DOHH2 (cell line): ENCODE data around the gene ANKLE2.

Source experiments
- H3F3A ChIP-seq: fragments of 200-600 bp; sonication (generic), shearing (Covaris generic); 2 replicates; pipeline ENCODE4 v1.6.0; 2016; ENCODE audit warnings: antibody characterized with exemption, mild to moderate bottlenecking; ENCODE audit not compliant: control insufficient read depth, insufficient read depth
- H3K27ac ChIP-seq: fragments of 200-600 bp; sonication (generic); 2 replicates; pipeline ENCODE4 v1.5.1; 2014; ENCODE audit warnings: low read depth, mild to moderate bottlenecking, low read length, moderate library complexity
- H3K27me3 ChIP-seq: fragments of 200-600 bp; sonication (generic); 2 replicates; pipeline ENCODE4 v1.6.1; 2014; ENCODE audit warnings: mild to moderate bottlenecking, low read length, mixed read lengths; ENCODE audit not compliant: control insufficient read depth
- H3K36me3 ChIP-seq: fragments of 200-600 bp; sonication (generic); 2 replicates; pipeline ENCODE4 v1.6.1; 2014; ENCODE audit warnings: mild to moderate bottlenecking, low read length, moderate library complexity, mixed read lengths; ENCODE audit not compliant: control insufficient read depth
- H3K4me1 ChIP-seq: fragments of 200-600 bp; sonication (generic); 2 replicates; pipeline ENCODE4 v1.6.1; 2014; ENCODE audit warnings: mild to moderate bottlenecking, low read length, mixed read lengths; ENCODE audit not compliant: control insufficient read depth
- H3K4me2 ChIP-seq: fragments of 200-600 bp; sonication (generic); 2 replicates; pipeline ENCODE4 v1.6.0; 2014; ENCODE audit warnings: mild to moderate bottlenecking, low read length, moderate library complexity
- H3K4me3 ChIP-seq: fragments of 200-600 bp; sonication (generic); 2 replicates; pipeline ENCODE4 v1.5.1; 2014; ENCODE audit warnings: mild to moderate bottlenecking, low read length, mixed read lengths
- H3K79me2 ChIP-seq: fragments of 200-600 bp; sonication (generic); 2 replicates; pipeline ENCODE4 v1.6.1; 2014; ENCODE audit warnings: mild to moderate bottlenecking, low read length, mixed read lengths; ENCODE audit not compliant: control insufficient read depth
- H3K9me2 ChIP-seq: fragments of 200-600 bp; sonication (generic); replicated peaks from 2 replicates; pipeline ENCODE4 v1.6.1; 2014; ENCODE audit warnings: mild to moderate bottlenecking, low read length, mixed read lengths; ENCODE audit not compliant: control insufficient read depth
- H3K9me3 ChIP-seq: fragments of 200-600 bp; sonication (generic); 2 replicates; pipeline ENCODE4 v1.6.1; 2014; ENCODE audit warnings: antibody characterized with exemption, low read length, mixed read lengths; ENCODE audit not compliant: control insufficient read depth, insufficient read depth
- H4K20me1 ChIP-seq: fragments of 200-600 bp; sonication (generic); 2 replicates; pipeline ENCODE4 v1.6.0; 2014; ENCODE audit warnings: low read depth, mild to moderate bottlenecking, antibody characterized with exemption, low read length, moderate library complexity; ENCODE audit not compliant: control insufficient read depth, insufficient read depth
- CTCF ChIP-seq: fragments of 200-600 bp; sonication (generic); IDR thresholded peaks from one replicate; pipeline ENCODE4 v1.5.1; 2014; ENCODE audit warnings: antibody characterized with exemption, mild to moderate bottlenecking, low read depth, low read length; ENCODE audit not compliant: poor library complexity, severe bottlenecking
- EZH2phosphoT487 ChIP-seq: fragments of 200-600 bp; sonication (generic); IDR thresholded peaks from 2 replicates; pipeline ENCODE4 v1.6.1; 2017; ENCODE audit warnings: borderline replicate concordance, mild to moderate bottlenecking, antibody characterized with exemption, low read length, moderate library complexity, mixed read lengths

ANKLE2 gene

GRCh38 chr12:132787877-132788276 lies 26.2 kb upstream of the ANKLE2 start:
- Histone ChIP-seq H3K4me3 (no peak overlapping the region), H3K4me2 (no peak overlapping the region), H3K9me2 (no peaks in the 10 kb centered on the region), H3K9me3 (no peaks in the 10 kb centered on the region), H3K27me3 (no peaks in the 10 kb centered on the region), H3K36me3 (peaks cover 72% of the 10 kb centered on the region), H3K79me2 (0 out of 2 replicates have a peak, but pooled peaks cover 6% of the 10 kb centered on the region), H4K20me1 (peaks cover 2% of the 10 kb centered on the region; the same call in 1 of the 2 replicates), H3F3A (no peaks in the 10 kb centered on the region; the same call in 1 of the 2 replicates), H3K4me1 (no peaks in the 10 kb centered on the region), H3K27ac (no peak overlapping the region)
- TF ChIP-seq EZH2phosphoT487 (no peak), CTCF (no peak)

GRCh38 chr12:132786192-132786591 lies 24.6 kb upstream of the ANKLE2 start:
- H3K4me1 ChIP-seq: no peaks in the 10 kb centered on the region
- no peaks in the 10 kb centered on the region for H3K9me3 ChIP-seq
- no peak overlapping the region for H3K4me3 ChIP-seq
- no peak overlapping the region for H3K4me2 ChIP-seq
- peaks cover 2% of the 10 kb centered on the region; the same call in 1 of the 2 replicates for H4K20me1 ChIP-seq
- H3K27me3 ChIP-seq: no peaks in the 10 kb centered on the region
- no peak for TF ChIP-seq CTCF
- no peaks in the 10 kb centered on the region for H3K9me2 ChIP-seq
- H3K79me2 ChIP-seq: no peaks in the 10 kb centered on the region
- H3F3A ChIP-seq: no peaks in the 10 kb centered on the region; the same call in 1 of the 2 replicates
- peaks cover 71% of the 10 kb centered on the region for H3K36me3 ChIP-seq
- H3K27ac ChIP-seq: no peak overlapping the region

- Histone ChIP-seq H3K27me3 (no peaks in the 10 kb centered on the region), H3K4me3 (no peak overlapping the region), H3F3A (no peaks in the 10 kb centered on the region), H3K9me3 (no peaks in the 10 kb centered on the region), H3K27ac (no peak overlapping the region), H4K20me1 (peaks cover 2% of the 10 kb centered on the region; the same call in 1 of the 2 replicates), H3K79me2 (no peaks in the 10 kb centered on the region), H3K36me3 (peaks cover 77% of the 10 kb centered on the region), H3K9me2 (no peaks in the 10 kb centered on the region), H3K4me1 (no peaks in the 10 kb centered on the region), H3K4me2 (no peak overlapping the region)
- no peak for TF ChIP-seq EZH2phosphoT487
- no peak for TF ChIP-seq CTCF
Observed at GRCh38 chr12:132784580-132784979, 22.9 kb upstream of the ANKLE2 start.
